MM.1S (cell line): ENCODE measurements around the gene SRSF3.

Experiments
- DNase-seq: peaks from one replicate; pipeline ENCODE4 v3.0.0-alpha.2; 2015
- H2AFZ ChIP-seq: fragments of 300-600 bp; sonication (generic); 2 replicates; pipeline ENCODE4 v1.6.0; 2016; ENCODE audit warnings: antibody characterized with exemption, low read length
- H3F3A ChIP-seq: fragments of 300-600 bp; sonication (generic); 2 replicates; pipeline ENCODE4 v1.6.1; 2016; ENCODE audit warnings: mild to moderate bottlenecking, antibody characterized with exemption, low read length, moderate library complexity, mixed read lengths; ENCODE audit not compliant: insufficient read depth
- H3K27ac ChIP-seq: fragments of 300-600 bp; sonication (generic); 2 replicates; pipeline ENCODE4 v1.5.1; 2016; ENCODE audit warnings: mild to moderate bottlenecking, low read length
- H3K27me3 ChIP-seq: fragments of 300-600 bp; sonication (generic); replicated peaks from 2 replicates; pipeline ENCODE4 v1.6.0; 2016; ENCODE audit warnings: low read length; ENCODE audit not compliant: insufficient read depth
- H3K36me3 ChIP-seq: fragments of 300-600 bp; sonication (generic); replicated peaks from 2 replicates; pipeline ENCODE4 v1.6.1; 2016; ENCODE audit warnings: mild to moderate bottlenecking, low read length, mixed read lengths; ENCODE audit not compliant: insufficient read depth
- H3K4me1 ChIP-seq: fragments of 300-600 bp; sonication (generic); 2 replicates; pipeline ENCODE4 v1.6.1; 2016; ENCODE audit warnings: low read length, mixed read lengths
- H3K4me2 ChIP-seq: fragments of 300-600 bp; sonication (generic); 2 replicates; pipeline ENCODE4 v1.6.0; 2016; ENCODE audit warnings: low read depth, low read length
- H3K4me3 ChIP-seq: fragments of 300-600 bp; sonication (generic); 2 replicates; pipeline ENCODE4 v1.5.1; 2016; ENCODE audit warnings: low read length, mixed read lengths
- H3K79me2 ChIP-seq: fragments of 300-600 bp; sonication (generic); 2 replicates; pipeline ENCODE4 v1.6.1; 2016; ENCODE audit warnings: mixed run types, low read length, mixed read lengths
- H3K9ac ChIP-seq: fragments of 300-600 bp; sonication (generic); 2 replicates; pipeline ENCODE4 v1.6.1; 2016; ENCODE audit warnings: low read length, mixed read lengths
- H3K9me2 ChIP-seq: fragments of 300-600 bp; sonication (generic); replicated peaks from 2 replicates; pipeline ENCODE4 v1.6.1; 2016; ENCODE audit warnings: mild to moderate bottlenecking, low read length, mixed read lengths; ENCODE audit not compliant: insufficient read depth
- H3K9me3 ChIP-seq: fragments of 300-600 bp; sonication (generic); replicated peaks from 2 replicates; pipeline ENCODE4 v1.6.1; 2016; ENCODE audit warnings: mild to moderate bottlenecking, low read length, mixed read lengths; ENCODE audit not compliant: insufficient read depth
- H4K20me1 ChIP-seq: fragments of 300-600 bp; sonication (generic); 2 replicates; pipeline ENCODE4 v1.6.1; 2016; ENCODE audit warnings: mild to moderate bottlenecking, low read length, moderate library complexity, mixed read lengths; ENCODE audit not compliant: insufficient read depth
- EZH2 ChIP-seq: fragments of 300-600 bp; sonication (generic); optimal IDR thresholded peaks from 2 replicates; pipeline ENCODE3; 2017; ENCODE audit warnings: low read depth, mild to moderate bottlenecking, antibody characterized with exemption, low read length, mixed read lengths
- EZH2phosphoT487 ChIP-seq: fragments of 300-600 bp; sonication (generic); IDR thresholded peaks from 2 replicates; pipeline ENCODE4 v1.6.1; 2018; ENCODE audit warnings: antibody characterized with exemption, low read length
- TF ChIP-seq, protein P1 (sequence below): fragments of 300-600 bp; sonication (generic); IDR thresholded peaks from 2 replicates; pipeline ENCODE4 v1.5.1; 2016; ENCODE audit warnings: antibody characterized with exemption, low read length, mixed read lengths

The SRSF3 gene

DNA sequence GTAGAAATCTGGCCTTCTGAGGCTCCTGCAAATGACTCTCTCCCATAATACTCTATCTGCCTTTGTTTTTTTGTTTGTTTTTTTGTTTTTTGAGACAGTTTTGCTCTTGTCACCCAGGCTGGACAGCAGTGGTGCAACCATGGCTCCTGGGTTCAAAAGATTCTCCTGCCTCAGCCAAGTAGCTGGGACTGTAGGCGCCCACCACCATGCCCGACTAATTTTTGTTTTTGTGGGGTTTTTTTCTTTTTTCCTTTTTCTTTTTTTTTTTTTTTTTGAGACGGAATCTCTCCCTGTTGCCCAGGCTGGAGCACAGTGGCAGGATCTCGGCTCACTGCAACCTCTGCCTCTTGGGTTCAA lies 30.3 kb upstream of the SRSF3 start:
- H4K20me1 ChIP-seq, result no peaks in the 10 kb centered on the region
- H3K4me2 ChIP-seq, result no peak overlapping the region
- no peaks in the 10 kb centered on the region for H3F3A ChIP-seq
- H3K9ac ChIP-seq, result no peak overlapping the region
- H3K27me3 ChIP-seq, result no peaks in the 10 kb centered on the region
- H3K4me3 ChIP-seq, result no peak overlapping the region
- no peak for DNase-seq
- H3K36me3 ChIP-seq, result no peaks in the 10 kb centered on the region
- H3K9me3 ChIP-seq, result no peaks in the 10 kb centered on the region
- no peaks in the 10 kb centered on the region for H3K9me2 ChIP-seq
- TF ChIP-seq, protein P1, sequence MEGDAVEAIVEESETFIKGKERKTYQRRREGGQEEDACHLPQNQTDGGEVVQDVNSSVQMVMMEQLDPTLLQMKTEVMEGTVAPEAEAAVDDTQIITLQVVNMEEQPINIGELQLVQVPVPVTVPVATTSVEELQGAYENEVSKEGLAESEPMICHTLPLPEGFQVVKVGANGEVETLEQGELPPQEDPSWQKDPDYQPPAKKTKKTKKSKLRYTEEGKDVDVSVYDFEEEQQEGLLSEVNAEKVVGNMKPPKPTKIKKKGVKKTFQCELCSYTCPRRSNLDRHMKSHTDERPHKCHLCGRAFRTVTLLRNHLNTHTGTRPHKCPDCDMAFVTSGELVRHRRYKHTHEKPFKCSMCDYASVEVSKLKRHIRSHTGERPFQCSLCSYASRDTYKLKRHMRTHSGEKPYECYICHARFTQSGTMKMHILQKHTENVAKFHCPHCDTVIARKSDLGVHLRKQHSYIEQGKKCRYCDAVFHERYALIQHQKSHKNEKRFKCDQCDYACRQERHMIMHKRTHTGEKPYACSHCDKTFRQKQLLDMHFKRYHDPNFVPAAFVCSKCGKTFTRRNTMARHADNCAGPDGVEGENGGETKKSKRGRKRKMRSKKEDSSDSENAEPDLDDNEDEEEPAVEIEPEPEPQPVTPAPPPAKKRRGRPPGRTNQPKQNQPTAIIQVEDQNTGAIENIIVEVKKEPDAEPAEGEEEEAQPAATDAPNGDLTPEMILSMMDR, result no peak
- TF ChIP-seq EZH2 (no peak), EZH2phosphoT487 (no peak)
- no peak overlapping the region for H3K27ac ChIP-seq
- H3K79me2 ChIP-seq, result no peaks in the 10 kb centered on the region
- H3K4me1 ChIP-seq, result peaks cover 6% of the 10 kb centered on the region; the same call in 1 of the 2 replicates
- H2AFZ ChIP-seq, result no peak overlapping the region

- Histone ChIP-seq H4K20me1 (no peaks in the 10 kb centered on the region), H3K27ac (no peak overlapping the region), H3F3A (no peaks in the 10 kb centered on the region), H3K27me3 (no peaks in the 10 kb centered on the region), H3K9me3 (no peaks in the 10 kb centered on the region), H3K9me2 (no peaks in the 10 kb centered on the region), H3K9ac (no peak overlapping the region), H3K4me3 (no peak overlapping the region), H3K4me2 (no peak overlapping the region), H3K79me2 (no peaks in the 10 kb centered on the region), H3K4me1 (peaks cover 8% of the 10 kb centered on the region; the same call in 1 of the 2 replicates), H3K36me3 (no peaks in the 10 kb centered on the region), H2AFZ (no peak overlapping the region)
- no peak for DNase-seq
- no peak for TF ChIP-seq EZH2phosphoT487
- TF ChIP-seq, protein P1, result no peak
- TF ChIP-seq EZH2, result no peak
These were observed 27.7 kb upstream of the SRSF3 start for GRCh38 chr6:36566418-36566905.

DNA sequence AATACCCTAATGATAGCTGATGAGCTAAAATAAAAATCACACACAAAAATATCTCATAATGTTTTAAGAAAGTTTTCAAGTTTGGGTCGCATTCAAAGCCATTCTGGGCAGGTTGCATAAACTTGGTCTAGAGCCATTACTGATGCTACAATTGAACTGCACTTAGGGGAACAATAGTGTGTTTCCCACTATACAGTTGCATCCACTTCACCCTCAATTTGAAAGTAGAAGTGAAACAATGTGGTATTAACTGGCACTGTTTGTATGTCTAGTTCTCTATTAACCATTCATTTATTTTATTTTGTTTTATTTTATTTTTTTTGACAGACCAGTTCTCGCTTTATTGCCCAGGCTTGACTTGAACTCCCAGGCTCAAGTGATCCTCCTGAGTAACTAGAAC lies 23.9 kb upstream of the SRSF3 start:
- Histone ChIP-seq H4K20me1 (no peaks in the 10 kb centered on the region), H3K27ac (no peak overlapping the region), H3K36me3 (no peaks in the 10 kb centered on the region), H3K4me3 (no peak overlapping the region), H2AFZ (no peak overlapping the region), H3K4me2 (no peak overlapping the region), H3K79me2 (no peaks in the 10 kb centered on the region), H3K9me3 (no peaks in the 10 kb centered on the region), H3K9ac (no peak overlapping the region), H3F3A (no peaks in the 10 kb centered on the region), H3K9me2 (no peaks in the 10 kb centered on the region), H3K27me3 (no peaks in the 10 kb centered on the region), H3K4me1 (peaks cover 8% of the 10 kb centered on the region; the same call in 1 of the 2 replicates)
- DNase-seq, result peak; percentile 46
- no peak for TF ChIP-seq EZH2phosphoT487
- no peak for TF ChIP-seq EZH2
- TF ChIP-seq, protein P1, result no peak
